Hindlimb muscle (tissue), 1 donor: ENCODE data around the gene NUDT6. TPM values are rescaled to one million over a fixed set of nuclear protein-coding genes. Genes with fewer than 3 reads are reported as not detected.

Experiments used
- DNase-seq: peaks from one replicate; pipeline ENCODE4 v3.0.0-alpha.2; 2013
- polyA plus RNA-seq: library from polyadenylated mRNA; unstranded; fragments of 120-200 nt; gene quantifications from one replicate; pipeline ENCODE4 v1.2.1, GENCODE V29; 2013; ENCODE audit not compliant: insufficient read length

Gene NUDT6
- polyA plus RNA-seq, 1 donor = 7.2 TPM

GRCh38 chr4:122912810-122913575, 9.4 kb downstream of the NUDT6 start:
- no peak for DNase-seq

- DNase-seq = no peak
These were observed 10.8 kb downstream of the NUDT6 start for GRCh38 chr4:122911588-122911987.

GRCh38 chr4:122909683-122910082, 12.7 kb downstream of the NUDT6 start:
- no peak for DNase-seq

GRCh38 chr4:122908223-122908622, 14.2 kb downstream of the NUDT6 start:
- DNase-seq = no peak

GRCh38 chr4:122906859-122907305, 15.5 kb downstream of the NUDT6 start:
- no peak for DNase-seq

- DNase-seq = no peak
These were observed 18.6 kb downstream of the NUDT6 start for GRCh38 chr4:122903766-122904288.

GRCh38 chr4:122901247-122902010, 21.0 kb downstream of the NUDT6 start:
- DNase-seq = no peak

- DNase-seq = no peak
These were observed 22.1 kb downstream of the NUDT6 start for GRCh38 chr4:122900314-122900713.

GRCh38 chr4:122899682-122900081, 22.7 kb downstream of the NUDT6 start:
- DNase-seq = no peak

GRCh38 chr4:122898370-122899150, 23.8 kb downstream of the NUDT6 start:
- no peak for DNase-seq

GRCh38 chr4:122896270-122896669, 26.1 kb downstream of the NUDT6 start:
- no peak for DNase-seq

- no peak for DNase-seq
These were observed 26.9 kb downstream of the NUDT6 start for GRCh38 chr4:122895336-122895995.

GRCh38 chr4:122894827-122895226, 27.6 kb downstream of the NUDT6 start:
- no peak for DNase-seq

GRCh38 chr4:122890147-122890795, 32.1 kb downstream of the NUDT6 start:
- DNase-seq = no peak

- DNase-seq = no peak
These were observed 32.7 kb downstream of the NUDT6 start for GRCh38 chr4:122889726-122890125.

GRCh38 chr4:122884499-122884898, 37.9 kb downstream of the NUDT6 start:
- peak; percentile 40 for DNase-seq

- peak; percentile 61 for DNase-seq
These were observed 39.3 kb downstream of the NUDT6 start for GRCh38 chr4:122882857-122883735.

GRCh38 chr4:122879001-122879400, 43.4 kb downstream of the NUDT6 start:
- DNase-seq = no peak

- no peak for DNase-seq
These were observed 45.9 kb downstream of the NUDT6 start for GRCh38 chr4:122876456-122876855.

GRCh38 chr4:122875949-122876348, 46.4 kb downstream of the NUDT6 start:
- DNase-seq = no peak
